ENCODE results near the gene BNIP1.

GRCh38 chr5:173198049-173198448 lies 53.7 kb downstream of the BNIP1 start:
- TF ChIP-seq BHLHE40 (IDR thresholded peaks at IDR 0.05; ENCODE audit: low read depth, low read length) (no peak), POLR2A (IDR thresholded peaks at IDR 0.05; ENCODE audit: low read depth, low read length) (no peak), MXI1 (IDR thresholded peaks at IDR 0.05; ENCODE audit: borderline replicate concordance, low read depth, low read length) (no peak), CTCF (conservative IDR thresholded peaks at IDR 0.05; ENCODE audit: low read depth, low read length) (no peak)
